GM23338 (cell line): ENCODE results near the gene SLTM. TPM values are rescaled to one million over a fixed set of nuclear protein-coding genes. Genes with fewer than 3 reads are reported as not detected.

Source experiments
- ATAC-seq: fragments of 200-7000 bp; cut with Tn5 transposase; 3 replicates; pipeline ENCODE4 v1.9.1; 2020
- DNase-seq: peaks from one replicate; pipeline ENCODE4 v3.0.0-alpha.2; 2015; ENCODE audit warnings: low spot score
- H2AFZ ChIP-seq: fragments of 200-600 bp; sonication (generic); 2 replicates; pipeline ENCODE4 v1.8.0; 2016; ENCODE audit warnings: antibody characterized with exemption, mild to moderate bottlenecking, moderate library complexity
- H3F3A ChIP-seq: fragments of 200-600 bp; sonication (generic); replicated peaks from 2 replicates; pipeline ENCODE4 v1.8.0; 2017; ENCODE audit warnings: antibody characterized with exemption, mixed run types, low read depth
- H3K27ac ChIP-seq: fragments of 200-600 bp; sonication (generic); 2 replicates; pipeline ENCODE4 v1.6.1; 2016; ENCODE audit warnings: low read depth
- H3K27me3 ChIP-seq: fragments of 200-600 bp; sonication (generic); 2 replicates; pipeline ENCODE4 v1.8.0; 2016; ENCODE audit warnings: mild to moderate bottlenecking, mixed run types, moderate library complexity; ENCODE audit not compliant: insufficient read depth
- H3K36me3 ChIP-seq: fragments of 200-600 bp; sonication (generic); 2 replicates; pipeline ENCODE4 v1.8.0; 2016; ENCODE audit warnings: mild to moderate bottlenecking; ENCODE audit not compliant: insufficient read depth
- H3K4me1 ChIP-seq: fragments of 200-600 bp; sonication (generic); 2 replicates; pipeline ENCODE4 v1.8.0; 2016; ENCODE audit warnings: mild to moderate bottlenecking, moderate library complexity; ENCODE audit not compliant: insufficient read depth
- H3K4me2 ChIP-seq: fragments of 200-600 bp; sonication (generic); 2 replicates; pipeline ENCODE4 v1.7.1; 2017; ENCODE audit warnings: mixed run types
- H3K4me3 ChIP-seq: fragments of 200-600 bp; sonication (generic); 2 replicates; pipeline ENCODE4 v1.6.1; 2016; ENCODE audit warnings: mixed run types
- H3K79me2 ChIP-seq: fragments of 200-600 bp; sonication (generic); replicated peaks from 2 replicates; pipeline ENCODE4 v1.8.0; 2017; ENCODE audit warnings: mild to moderate bottlenecking; ENCODE audit not compliant: insufficient read depth
- H3K9me2 ChIP-seq: fragments of 200-600 bp; sonication (generic); 2 replicates; pipeline ENCODE4 v1.8.0; 2017; ENCODE audit not compliant: insufficient read depth
- H4K20me1 ChIP-seq: fragments of 200-600 bp; sonication (generic); replicated peaks from 2 replicates; pipeline ENCODE4 v1.8.0; 2017; ENCODE audit warnings: mild to moderate bottlenecking; ENCODE audit not compliant: insufficient read depth
- H3K27ac Mint-ChIP-seq: 2 replicates; pipeline ENCODE4 v1.8.0; 2020; ENCODE audit warnings: inconsistent platforms, mild to moderate bottlenecking, moderate library complexity, mixed read lengths
- H3K27me3 Mint-ChIP-seq: 3 replicates; pipeline ENCODE4 v1.8.0; 2022; ENCODE audit warnings: low read depth, mild to moderate bottlenecking, moderate library complexity, mixed read lengths, inconsistent platforms; ENCODE audit not compliant: insufficient read depth, poor library complexity
- H3K36me3 Mint-ChIP-seq: 3 replicates; pipeline ENCODE4 v1.8.0; 2021; ENCODE audit warnings: low read depth, mild to moderate bottlenecking, inconsistent platforms, moderate library complexity, mixed read lengths
- H3K4me1 Mint-ChIP-seq: 3 replicates; pipeline ENCODE4 v1.8.0; 2020; ENCODE audit warnings: mild to moderate bottlenecking, inconsistent platforms, mixed read lengths
- H3K4me3 Mint-ChIP-seq: 3 replicates; pipeline ENCODE4 v1.8.0; 2021; ENCODE audit warnings: moderate library complexity, mild to moderate bottlenecking, inconsistent platforms, mixed read lengths
- H3K9me3 Mint-ChIP-seq: 3 replicates; pipeline ENCODE4 v1.8.0; 2020; ENCODE audit warnings: moderate library complexity, mild to moderate bottlenecking, inconsistent platforms, mixed read lengths
- CREB1 ChIP-seq: fragments of 250-450 bp; sonication (Bioruptor Pico); IDR thresholded peaks from 2 replicates; pipeline ENCODE4 v1.5.0; 2020; ENCODE audit warnings: low read depth, mild to moderate bottlenecking, moderate library complexity
- EZH2 ChIP-seq: fragments of 200-600 bp; sonication (generic); IDR thresholded peaks from one replicate; pipeline ENCODE4 v1.8.0; 2017; ENCODE audit warnings: antibody characterized with exemption, mild to moderate bottlenecking, low read depth; ENCODE audit not compliant: unreplicated experiment
- EZH2phosphoT487 ChIP-seq: fragments of 200-600 bp; sonication (generic); IDR thresholded peaks from one replicate; pipeline ENCODE4 v1.8.1; 2018; ENCODE audit warnings: antibody characterized with exemption; ENCODE audit not compliant: unreplicated experiment
- JUNB ChIP-seq: IDR thresholded peaks from one replicate; pipeline ENCODE4 v1.6.1; 2016; ENCODE audit warnings: antibody characterized with exemption; ENCODE audit not compliant: unreplicated experiment
- NANOG ChIP-seq: IDR thresholded peaks from 2 replicates; pipeline ENCODE4 v1.6.1; 2016; ENCODE audit warnings: antibody characterized with exemption, borderline replicate concordance
- POLR2AphosphoS5 ChIP-seq: IDR thresholded peaks from 2 replicates; pipeline ENCODE4 v1.6.1; 2016; ENCODE audit warnings: antibody characterized with exemption, low read depth
- STAT1 ChIP-seq: IDR thresholded peaks from one replicate; pipeline ENCODE4 v1.6.1; 2016; ENCODE audit warnings: antibody characterized with exemption; ENCODE audit not compliant: unreplicated experiment
- ZNF331 ChIP-seq: fragments of 250-450 bp; sonication (Bioruptor Pico); IDR thresholded peaks from 2 replicates; pipeline ENCODE4 v1.5.0; 2020; ENCODE audit warnings: low read depth, mild to moderate bottlenecking, moderate library complexity
- polyA plus RNA-seq: library from polyadenylated mRNA; unstranded; fragments of >200 nt; fragmentation: Nextera tagmentation; extraction: Ambion mirVana; gene quantifications from 2 replicates; pipeline ENCODE4 v1.2.1, GENCODE V29; 2016
- total RNA-seq: library from RNA; depleted of rRNA; stranded (reverse); fragments of >200 nt; shearing (Covaris generic); gene quantifications from 2 replicates; pipeline ENCODE4 v1.2.3, GENCODE V29; 2014
- TF ChIP-seq, protein P1 (sequence below): fragments of 250-450 bp; sonication (Bioruptor Pico); IDR thresholded peaks from 2 replicates; pipeline ENCODE4 v1.5.0; 2020; ENCODE audit warnings: mild to moderate bottlenecking, moderate library complexity

Gene SLTM
- total and polyA plus RNA-seq, 2 experiments from 2014 or later: 210 to 476 TPM

GRCh38 chr15:58870451-58870850, 63.0 kb downstream of the SLTM start (continued):
- TF ChIP-seq, protein P1, sequence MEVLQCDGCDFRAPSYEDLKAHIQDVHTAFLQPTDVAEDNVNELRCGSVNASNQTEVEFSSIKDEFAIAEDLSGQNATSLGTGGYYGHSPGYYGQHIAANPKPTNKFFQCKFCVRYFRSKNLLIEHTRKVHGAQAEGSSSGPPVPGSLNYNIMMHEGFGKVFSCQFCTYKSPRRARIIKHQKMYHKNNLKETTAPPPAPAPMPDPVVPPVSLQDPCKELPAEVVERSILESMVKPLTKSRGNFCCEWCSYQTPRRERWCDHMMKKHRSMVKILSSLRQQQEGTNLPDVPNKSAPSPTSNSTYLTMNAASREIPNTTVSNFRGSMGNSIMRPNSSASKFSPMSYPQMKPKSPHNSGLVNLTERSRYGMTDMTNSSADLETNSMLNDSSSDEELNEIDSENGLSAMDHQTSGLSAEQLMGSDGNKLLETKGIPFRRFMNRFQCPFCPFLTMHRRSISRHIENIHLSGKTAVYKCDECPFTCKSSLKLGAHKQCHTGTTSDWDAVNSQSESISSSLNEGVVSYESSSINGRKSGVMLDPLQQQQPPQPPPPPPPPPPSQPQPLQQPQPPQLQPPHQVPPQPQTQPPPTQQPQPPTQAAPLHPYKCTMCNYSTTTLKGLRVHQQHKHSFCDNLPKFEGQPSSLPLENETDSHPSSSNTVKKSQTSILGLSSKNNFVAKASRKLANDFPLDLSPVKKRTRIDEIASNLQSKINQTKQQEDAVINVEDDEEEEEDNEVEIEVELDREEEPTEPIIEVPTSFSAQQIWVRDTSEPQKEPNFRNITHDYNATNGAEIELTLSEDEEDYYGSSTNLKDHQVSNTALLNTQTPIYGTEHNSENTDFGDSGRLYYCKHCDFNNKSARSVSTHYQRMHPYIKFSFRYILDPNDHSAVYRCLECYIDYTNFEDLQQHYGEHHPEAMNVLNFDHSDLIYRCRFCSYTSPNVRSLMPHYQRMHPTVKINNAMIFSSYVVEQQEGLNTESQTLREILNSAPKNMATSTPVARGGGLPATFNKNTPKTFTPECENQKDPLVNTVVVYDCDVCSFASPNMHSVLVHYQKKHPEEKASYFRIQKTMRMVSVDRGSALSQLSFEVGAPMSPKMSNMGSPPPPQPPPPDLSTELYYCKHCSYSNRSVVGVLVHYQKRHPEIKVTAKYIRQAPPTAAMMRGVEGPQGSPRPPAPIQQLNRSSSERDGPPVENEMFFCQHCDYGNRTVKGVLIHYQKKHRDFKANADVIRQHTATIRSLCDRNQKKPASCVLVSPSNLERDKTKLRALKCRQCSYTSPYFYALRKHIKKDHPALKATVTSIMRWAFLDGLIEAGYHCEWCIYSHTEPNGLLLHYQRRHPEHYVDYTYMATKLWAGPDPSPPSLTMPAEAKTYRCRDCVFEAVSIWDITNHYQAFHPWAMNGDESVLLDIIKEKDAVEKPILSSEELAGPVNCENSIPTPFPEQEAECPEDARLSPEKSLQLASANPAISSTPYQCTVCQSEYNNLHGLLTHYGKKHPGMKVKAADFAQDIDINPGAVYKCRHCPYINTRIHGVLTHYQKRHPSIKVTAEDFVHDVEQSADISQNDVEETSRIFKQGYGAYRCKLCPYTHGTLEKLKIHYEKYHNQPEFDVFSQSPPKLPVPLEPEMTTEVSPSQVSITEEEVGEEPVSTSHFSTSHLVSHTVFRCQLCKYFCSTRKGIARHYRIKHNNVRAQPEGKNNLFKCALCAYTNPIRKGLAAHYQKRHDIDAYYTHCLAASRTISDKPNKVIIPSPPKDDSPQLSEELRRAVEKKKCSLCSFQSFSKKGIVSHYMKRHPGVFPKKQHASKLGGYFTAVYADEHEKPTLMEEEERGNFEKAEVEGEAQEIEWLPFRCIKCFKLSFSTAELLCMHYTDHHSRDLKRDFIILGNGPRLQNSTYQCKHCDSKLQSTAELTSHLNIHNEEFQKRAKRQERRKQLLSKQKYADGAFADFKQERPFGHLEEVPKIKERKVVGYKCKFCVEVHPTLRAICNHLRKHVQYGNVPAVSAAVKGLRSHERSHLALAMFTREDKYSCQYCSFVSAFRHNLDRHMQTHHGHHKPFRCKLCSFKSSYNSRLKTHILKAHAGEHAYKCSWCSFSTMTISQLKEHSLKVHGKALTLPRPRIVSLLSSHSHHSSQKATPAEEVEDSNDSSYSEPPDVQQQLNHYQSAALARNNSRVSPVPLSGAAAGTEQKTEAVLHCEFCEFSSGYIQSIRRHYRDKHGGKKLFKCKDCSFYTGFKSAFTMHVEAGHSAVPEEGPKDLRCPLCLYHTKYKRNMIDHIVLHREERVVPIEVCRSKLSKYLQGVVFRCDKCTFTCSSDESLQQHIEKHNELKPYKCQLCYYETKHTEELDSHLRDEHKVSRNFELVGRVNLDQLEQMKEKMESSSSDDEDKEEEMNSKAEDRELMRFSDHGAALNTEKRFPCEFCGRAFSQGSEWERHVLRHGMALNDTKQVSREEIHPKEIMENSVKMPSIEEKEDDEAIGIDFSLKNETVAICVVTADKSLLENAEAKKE: no peak
- TF ChIP-seq STAT1 (no peak), CREB1 (CRISPR knock-in tag) (no peak), ZNF331 (CRISPR knock-in tag) (no peak)

DNA sequence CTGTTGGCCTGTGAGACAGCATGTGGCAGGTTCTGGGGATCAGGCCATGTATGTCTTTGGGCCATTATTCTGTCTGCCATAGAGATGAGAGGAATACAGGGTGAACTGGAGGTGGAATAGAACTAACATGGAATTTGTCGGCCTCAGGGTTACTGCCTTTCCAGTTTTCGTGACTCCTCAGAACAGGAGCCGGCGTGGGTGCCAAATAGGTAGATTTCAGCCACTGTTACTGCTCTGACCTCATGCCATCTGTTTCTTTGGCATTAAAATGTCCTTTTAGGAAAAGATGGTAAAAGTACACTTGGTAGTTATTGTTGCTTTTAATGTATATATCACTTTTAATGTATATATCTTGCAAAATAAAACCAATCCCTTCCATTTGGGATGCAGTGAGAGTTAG, 65.6 kb downstream of the SLTM start:
- peaks cover 9% of the 10 kb centered on the region; the same call in 1 of the 2 replicates for H3K27me3 ChIP-seq
- no peak overlapping the region for H3K4me2 ChIP-seq
- H3K36me3 ChIP-seq: no peaks in the 10 kb centered on the region
- Mint-ChIP-seq H3K4me3 (no peak overlapping the region), H3K9me3 (peaks cover 3% of the 10 kb centered on the region), H3K27ac (no peak overlapping the region; the same call in 1 of the 2 replicates), H3K27me3 (peaks cover 17% of the 10 kb centered on the region), H3K36me3 (peaks cover 7% of the 10 kb centered on the region), H3K4me1 (peaks cover 10% of the 10 kb centered on the region)
- TF ChIP-seq EZH2phosphoT487 (no peak), EZH2 (no peak), STAT1 (no peak), CREB1 (CRISPR knock-in tag) (no peak), JUNB (no peak), ZNF331 (CRISPR knock-in tag) (no peak), NANOG (no peak), POLR2AphosphoS5 (no peak)
- ATAC-seq (no peak), DNase-seq (no peak)
- no peaks in the 10 kb centered on the region for H3K79me2 ChIP-seq
- no peak overlapping the region for H3K4me3 ChIP-seq
- no peaks in the 10 kb centered on the region; the same call in 1 of the 2 replicates for H3K4me1 ChIP-seq
- H4K20me1 ChIP-seq: no peaks in the 10 kb centered on the region
- 0 out of 2 replicates have a peak, but pooled peaks cover 6% of the 10 kb centered on the region for H3F3A ChIP-seq
- H3K9me2 ChIP-seq: no peaks in the 10 kb centered on the region
- H2AFZ ChIP-seq: no peak overlapping the region
- H3K27ac ChIP-seq: no peak overlapping the region
